HG03558 (cell line): Measurements from ENCODE around the gene FHAD1.
"Not testable (repeated sequence)": the region's sequence is repeated elsewhere in the genome, so short reads cannot be mapped to it uniquely, and the experiment has no call there.

Experiments
- ATAC-seq: cut with Tn5 transposase; IDR thresholded peaks from one replicate; pipeline ENCODE4 v1.9.1; 2021; ENCODE audit warnings: moderate number of reproducible peaks; ENCODE audit not compliant: unreplicated experiment; ENCODE audit errors: extremely low read depth

The FHAD1 gene

GRCh38 chr1:15355968-15356625 is 109.1 kb downstream of the FHAD1 start:
- ATAC-seq, result no peak

DNA sequence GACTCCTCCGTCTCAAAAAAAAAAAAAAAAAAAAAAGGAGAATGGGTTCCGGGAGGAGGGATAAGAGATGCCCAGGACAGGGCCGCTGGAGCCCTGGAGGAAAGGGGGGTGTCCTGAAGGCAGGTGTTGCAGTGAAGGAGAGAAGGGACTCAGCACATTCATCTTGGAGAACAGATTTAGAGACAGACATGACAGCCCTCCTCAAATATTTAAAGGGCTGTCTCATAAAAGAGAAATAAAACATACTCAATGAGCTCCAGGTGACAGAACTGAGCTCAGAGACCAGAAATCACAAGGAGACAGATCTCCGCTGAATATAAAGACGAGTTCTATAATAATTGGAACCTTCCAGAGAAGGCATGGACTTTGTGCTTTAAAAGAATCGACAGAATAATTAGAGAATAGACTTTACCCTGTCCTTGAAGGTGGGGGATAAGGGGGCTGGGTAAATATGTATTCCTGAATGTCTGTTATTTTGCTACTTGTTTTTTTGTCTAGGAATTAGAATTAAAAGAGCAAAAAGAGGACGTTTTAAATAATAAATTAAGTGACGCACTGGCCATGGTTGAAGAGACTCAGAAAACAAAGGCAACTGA is 110.7 kb downstream of the FHAD1 start:
- no peak for ATAC-seq

DNA sequence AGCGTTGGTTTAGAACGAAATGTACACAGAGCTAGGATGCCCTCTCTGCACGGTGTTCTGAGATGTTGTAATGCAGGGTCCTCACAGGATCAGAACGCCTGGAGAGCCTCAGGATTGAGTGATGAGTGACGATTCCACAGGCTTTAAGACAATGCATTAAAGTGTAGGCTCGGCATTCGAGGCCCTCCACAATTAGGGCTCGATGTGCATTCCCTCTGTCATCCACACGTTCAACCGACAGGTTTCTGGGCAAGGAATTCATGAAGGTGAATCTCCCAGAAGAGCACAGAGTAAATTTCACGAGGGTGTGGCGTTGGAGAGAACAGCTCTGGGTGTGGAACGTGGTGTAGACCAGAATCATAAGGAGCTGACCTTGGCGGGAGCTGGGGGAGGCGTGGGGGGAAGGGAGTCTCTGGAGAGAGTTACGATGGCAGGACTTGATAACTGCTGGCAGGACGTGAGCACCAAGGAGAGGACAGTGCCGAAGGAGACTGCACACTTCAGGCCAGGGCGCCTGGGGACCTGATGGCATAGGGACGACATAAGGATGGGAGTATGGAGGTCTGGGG is 111.6 kb downstream of the FHAD1 start:
- ATAC-seq, result no peak

- no peak for ATAC-seq
Observed at GRCh38 chr1:15360700-15361099, 113.7 kb downstream of the FHAD1 start.

DNA sequence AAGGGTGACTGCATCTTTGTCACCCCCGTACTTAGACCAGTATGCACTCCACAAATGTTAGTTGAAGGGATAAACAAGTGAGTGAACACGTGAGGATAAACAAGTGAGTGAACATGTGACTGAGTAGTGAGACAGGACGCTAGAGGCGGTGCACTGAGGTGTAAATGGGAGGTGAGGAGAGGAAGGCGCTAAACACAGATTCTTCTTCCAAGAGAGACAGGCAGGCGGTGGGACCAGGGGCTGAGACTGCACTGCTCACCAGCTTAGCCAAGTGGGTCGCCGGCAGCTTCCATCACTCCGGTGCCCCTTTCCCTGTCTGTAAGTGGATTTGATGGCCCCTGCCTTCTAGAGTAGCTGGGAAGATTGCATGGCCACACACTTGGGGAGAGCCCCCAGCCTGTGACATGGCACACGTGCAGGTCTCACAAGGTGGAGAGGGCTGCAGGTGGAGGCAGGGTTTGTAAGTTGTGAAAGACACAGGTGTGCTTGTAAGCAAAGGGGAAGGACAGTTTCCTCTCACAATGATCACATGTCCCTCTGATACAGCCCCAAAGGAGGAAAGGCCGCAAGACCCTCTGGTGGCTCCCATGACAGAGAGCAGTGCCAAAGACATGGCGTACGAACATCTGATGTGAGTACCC is 115.2 kb downstream of the FHAD1 start:
- ATAC-seq, result no peak

GRCh38 chr1:15362737-15363128 is 115.7 kb downstream of the FHAD1 start:
- ATAC-seq, result no peak

DNA sequence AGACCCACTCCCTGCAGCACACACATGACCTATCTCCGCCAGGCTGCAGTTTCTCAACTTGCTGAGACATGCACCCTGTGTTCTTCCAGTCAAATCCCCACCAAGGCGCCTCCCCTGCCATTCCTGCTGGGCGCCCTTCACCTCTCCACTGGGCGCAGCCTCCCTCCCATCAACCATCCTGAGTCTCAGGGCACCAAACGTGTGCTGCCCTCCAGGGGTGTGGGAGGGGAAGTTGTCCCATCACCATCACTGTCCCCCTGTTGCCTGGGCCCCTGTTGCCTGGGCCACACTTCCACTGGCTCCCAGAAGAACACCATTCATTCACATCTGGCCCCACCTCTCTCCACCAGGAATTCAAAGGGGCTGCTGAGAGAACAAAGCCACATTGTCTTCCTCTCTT is 117.7 kb downstream of the FHAD1 start:
- no peak for ATAC-seq

DNA sequence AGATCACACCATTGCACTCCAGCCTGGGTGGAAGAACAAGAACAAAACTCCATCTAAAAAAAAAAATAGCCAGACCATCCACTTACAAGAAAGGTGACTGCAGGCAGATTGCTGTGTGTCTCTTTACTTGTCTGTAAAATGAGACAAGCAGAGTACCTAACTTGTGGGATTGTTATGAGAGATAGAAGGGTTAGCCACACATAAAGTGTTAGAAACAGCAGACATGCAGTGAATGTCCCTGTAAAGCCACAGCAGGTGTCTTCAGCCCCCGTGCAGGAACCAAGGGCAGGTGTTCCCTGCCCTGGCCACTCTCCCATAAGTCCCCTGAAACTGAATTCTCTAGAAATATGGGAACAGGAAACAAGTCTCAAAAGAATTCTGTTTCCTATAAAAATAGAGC is 121.9 kb downstream of the FHAD1 start:
- no peak for ATAC-seq

- ATAC-seq, result no peak
Observed at GRCh38 chr1:15370268-15370667, 123.2 kb downstream of the FHAD1 start.

- no peak for ATAC-seq
Observed at GRCh38 chr1:15370781-15371520, 123.9 kb downstream of the FHAD1 start.

- no peak for ATAC-seq
Observed at GRCh38 chr1:15371610-15372545, 124.9 kb downstream of the FHAD1 start.

- ATAC-seq, result no peak
Observed at GRCh38 chr1:15378729-15379128, 131.7 kb downstream of the FHAD1 start.

GRCh38 chr1:15379151-15379550 is 132.1 kb downstream of the FHAD1 start:
- not testable (repeated sequence) for ATAC-seq

- no peak for ATAC-seq
Observed at GRCh38 chr1:15380601-15381508, 133.8 kb downstream of the FHAD1 start.

GRCh38 chr1:15381805-15382204 is 134.8 kb downstream of the FHAD1 start:
- ATAC-seq, result no peak

DNA sequence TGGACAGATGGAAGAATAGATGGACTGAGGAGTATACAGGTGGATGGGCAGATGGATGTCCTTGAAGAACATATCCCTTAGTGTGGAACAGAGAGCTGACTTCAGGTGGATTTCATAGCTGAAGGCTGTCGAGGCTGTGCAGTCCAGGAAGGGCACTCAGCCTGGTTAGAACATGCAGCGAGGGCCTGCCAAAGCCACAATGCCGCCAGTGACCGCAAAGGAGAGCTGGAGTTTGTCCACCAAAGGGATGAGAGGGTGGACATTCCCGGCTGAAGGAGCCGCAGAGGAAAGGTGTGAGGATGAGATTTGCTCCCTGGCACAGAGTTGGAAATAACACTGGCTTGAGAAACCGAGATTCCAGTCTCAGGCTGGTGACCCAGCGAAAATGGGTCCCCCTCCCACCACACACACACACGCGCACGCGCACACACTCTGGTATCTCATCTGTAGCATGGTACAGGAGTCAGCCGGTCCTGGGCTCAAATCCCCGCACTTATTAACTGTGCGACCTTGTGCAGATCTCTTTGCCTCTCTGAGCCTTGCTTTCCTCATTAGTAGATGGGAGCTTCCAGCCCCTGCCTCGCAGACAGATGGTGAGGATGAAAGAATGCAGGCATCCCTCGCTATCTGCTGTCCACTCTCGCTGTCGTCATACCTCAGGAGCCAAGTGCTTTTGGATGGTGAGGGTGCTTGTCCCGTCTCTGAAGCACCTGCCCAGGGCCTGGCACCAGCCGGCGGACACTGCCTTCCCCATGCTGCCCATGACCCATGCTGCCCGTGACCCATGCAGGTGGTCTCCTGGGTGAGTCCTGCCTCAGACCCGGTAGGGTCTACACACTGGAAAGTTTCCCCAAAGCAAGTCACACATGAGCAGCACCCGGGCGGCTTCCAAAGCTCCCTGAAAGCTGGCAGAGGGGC is 135.8 kb downstream of the FHAD1 start:
- no peak for ATAC-seq

GRCh38 chr1:15383810-15384209 is 136.8 kb downstream of the FHAD1 start:
- ATAC-seq, result no peak
